Mucosa of descending colon (tissue), 3 donors: ENCODE results near the gene EXT2. TPM values are rescaled to one million over a fixed set of nuclear protein-coding genes. Genes with fewer than 3 reads are reported as not detected.

ENCODE experiments used
- ATAC-seq: fragments of 200-7000 bp; cut with Tn5 transposase; one replicate; pipeline ENCODE4 v1.9.1; 2020; ENCODE audit warnings: mild to moderate bottlenecking, moderate library complexity
- DNase-seq, 3 donors: peaks; one replicate each; pipeline ENCODE4 v3.0.0-alpha.2; 2020
- H3K36me3 ChIP-seq: fragments of 200-600 bp; one replicate; pipeline ENCODE4 v1.8.0; 2021; ENCODE audit warnings: low read depth, mild to moderate bottlenecking
- H3K4me1 ChIP-seq: fragments of 200-600 bp; one replicate; pipeline ENCODE4 v1.8.0; 2021; ENCODE audit warnings: low read depth, mild to moderate bottlenecking
- H3K4me3 ChIP-seq: fragments of 200-600 bp; one replicate; pipeline ENCODE4 v1.8.0; 2021; ENCODE audit warnings: mild to moderate bottlenecking
- H3K9me3 ChIP-seq: fragments of 200-600 bp; one replicate; pipeline ENCODE4 v1.8.0; 2021; ENCODE audit warnings: mild to moderate bottlenecking
- CTCF ChIP-seq: fragments of 200-600 bp; IDR thresholded peaks from one replicate; pipeline ENCODE4 v1.8.0; 2022; ENCODE audit warnings: antibody characterized with exemption, mild to moderate bottlenecking
- intact Hi-C, 2 donors: fragments of 100-400 bp; cut with DNase I in 1 of 2; cut with micrococcal nuclease in 1 of 2; formaldehyde crosslinking; loops; one replicate each; pipeline versions ENCODE4 v1.11.0 to v1.11.1; 2022; cut with DNase I, micrococcal nuclease
- total RNA-seq, 3 donors: library from RNA; stranded (reverse); fragmentation: NEBNext Ultra II Directional in 2 of 3; extraction: Animal tissue kit (Norgen Biotek cat#: 25700) in 2 of 3; gene quantifications; one replicate each; pipeline versions ENCODE4 v1.2.1 to v1.2.4, GENCODE V29; 2021 to 2023
- donor health status: DM: no; HTN: no; CAD: no; lungs with moderate emphysema.
- donor health status: DM: no; HTN: no; CAD: no.
- donor health status: DM: no; HTN: yes; CAD: no.

The EXT2 gene
- total RNA-seq, 3 donors from 2014 or later, result 53.3 to 59.7 (median 57.2) TPM

DNA sequence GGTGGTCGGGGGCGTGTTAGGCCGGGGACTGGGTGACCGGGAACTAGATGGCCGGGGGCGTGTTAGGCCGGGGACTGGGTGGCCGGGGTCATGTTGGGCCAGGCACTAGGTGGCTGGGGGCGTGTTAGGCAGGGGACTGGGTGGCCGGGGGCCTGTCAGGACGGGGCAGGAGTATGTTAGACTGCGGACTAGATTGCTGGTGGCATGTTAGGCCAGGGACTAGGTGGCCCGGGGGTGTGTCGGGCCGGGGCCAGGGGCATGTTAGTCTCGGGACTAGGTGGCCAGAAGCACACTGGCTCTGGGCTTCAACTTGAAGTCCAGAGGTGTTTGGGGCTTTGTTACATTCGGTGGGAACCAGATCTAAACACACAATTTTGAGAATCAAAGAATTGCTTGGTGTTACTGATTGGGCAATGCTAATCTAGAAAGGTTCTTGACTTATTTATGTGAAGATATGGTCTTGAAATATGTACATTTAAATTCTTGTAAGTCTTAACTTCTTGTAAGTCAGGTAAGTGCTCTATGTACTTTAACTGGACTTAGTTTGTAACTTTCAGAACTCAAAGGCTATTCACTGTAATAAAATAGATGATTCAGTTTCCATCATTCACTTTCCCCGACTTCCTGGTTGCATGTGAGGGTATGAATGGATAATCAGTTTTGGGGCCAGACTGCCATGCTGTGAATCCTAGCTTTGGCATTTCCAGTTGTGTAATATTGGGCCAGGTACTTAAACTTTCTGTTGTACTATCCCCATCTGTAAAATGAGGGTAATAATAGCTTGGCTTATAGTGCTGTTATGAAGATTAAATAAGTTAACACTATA, 1.1 kb downstream of the EXT2 start:
- Histone ChIP-seq H3K4me1 (peaks cover 10% of the 10 kb centered on the region), H3K4me3 (peak overlapping the region; percentile 84), H3K36me3 (no peaks in the 10 kb centered on the region), H3K9me3 (no peaks in the 10 kb centered on the region)
- DNase-seq, result peak in 2 of 3 donors; percentile 44 to 66
- no peak for TF ChIP-seq CTCF
- intact Hi-C loops, result no loop called here
- peak; percentile 52 for ATAC-seq

DNA sequence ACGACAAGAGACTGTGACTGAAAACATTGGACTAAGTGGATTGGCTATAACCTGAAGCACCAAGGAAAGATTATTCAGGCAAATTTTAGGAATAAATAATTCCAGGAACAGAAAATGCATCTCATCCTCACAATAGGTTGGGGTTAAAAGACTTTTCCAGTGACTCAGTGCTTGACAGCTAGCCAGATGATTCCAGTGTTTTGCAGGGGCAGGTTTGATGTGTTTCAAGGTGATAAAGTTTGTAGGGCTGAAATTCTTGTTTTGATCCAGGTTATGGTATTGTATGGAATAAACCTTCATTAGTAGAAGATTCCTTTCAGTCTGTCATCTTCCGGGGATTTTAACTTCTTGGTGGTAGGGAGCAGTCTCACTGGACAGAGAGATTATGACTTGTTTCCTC, 2.3 kb downstream of the EXT2 start:
- intact Hi-C loops, result no loop called here
- DNase-seq, result no peak
- Histone ChIP-seq H3K4me3 (no peak overlapping the region), H3K36me3 (no peaks in the 10 kb centered on the region), H3K9me3 (no peaks in the 10 kb centered on the region), H3K4me1 (peaks cover 10% of the 10 kb centered on the region)
- TF ChIP-seq CTCF, result no peak
- no peak for ATAC-seq

DNA sequence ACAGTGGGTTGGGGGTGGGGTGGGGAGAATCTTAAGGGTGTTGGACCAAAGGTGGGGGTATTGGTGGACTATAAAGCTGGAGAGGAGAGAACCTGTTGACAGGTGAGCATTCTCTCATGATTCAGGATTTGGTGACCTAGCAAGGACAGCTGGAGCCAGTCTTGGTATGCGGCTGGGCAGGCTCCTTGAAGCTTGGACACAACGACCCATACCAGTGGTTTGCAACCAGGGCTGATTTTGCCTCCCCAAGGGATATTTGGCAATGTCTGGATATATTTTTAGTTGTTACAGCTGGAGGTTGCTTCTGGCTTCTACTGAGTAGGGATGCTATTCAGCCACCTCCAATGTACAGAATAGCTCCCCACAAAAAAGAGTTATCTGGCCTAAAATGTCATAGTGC, 5.6 kb downstream of the EXT2 start:
- H3K4me3 ChIP-seq, result no peak overlapping the region
- H3K4me1 ChIP-seq, result peaks cover 10% of the 10 kb centered on the region
- H3K36me3 ChIP-seq, result no peaks in the 10 kb centered on the region
- TF ChIP-seq CTCF, result no peak
- DNase-seq (no peak), ATAC-seq (no peak)
- H3K9me3 ChIP-seq, result no peaks in the 10 kb centered on the region
- intact Hi-C loops, result no loop called here

GRCh38 chr11:44104481-44105294, 9.2 kb downstream of the EXT2 start:
- Histone ChIP-seq H3K4me3 (no peak overlapping the region), H3K36me3 (peaks cover 4% of the 10 kb centered on the region), H3K4me1 (no peaks in the 10 kb centered on the region), H3K9me3 (no peaks in the 10 kb centered on the region)
- intact Hi-C loops, result no loop called here
- ATAC-seq (no peak), DNase-seq (no peak)
- TF ChIP-seq CTCF, result no peak

DNA sequence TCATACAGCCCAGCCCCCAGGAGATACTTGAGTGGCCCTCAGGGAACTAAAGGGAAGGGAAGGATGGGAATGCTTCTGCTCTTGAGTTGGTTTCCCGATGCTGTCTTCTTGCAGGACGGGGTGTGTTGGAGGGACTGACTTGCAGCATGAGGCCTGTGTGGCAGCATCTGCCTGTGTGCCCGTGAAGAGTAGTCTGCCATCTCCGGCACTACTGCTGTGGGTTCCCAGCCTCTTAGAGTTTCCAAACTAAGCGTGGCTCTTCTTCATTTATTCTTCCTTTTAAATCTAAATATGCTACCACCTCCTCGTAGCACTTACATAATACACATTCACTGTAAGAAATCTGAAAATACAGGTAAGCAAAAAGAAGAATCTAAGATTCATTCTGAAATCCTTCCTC, 12.8 kb downstream of the EXT2 start:
- intact Hi-C loops, result no loop called here
- Histone ChIP-seq H3K4me3 (no peak overlapping the region), H3K36me3 (peaks cover 4% of the 10 kb centered on the region), H3K9me3 (no peaks in the 10 kb centered on the region), H3K4me1 (no peaks in the 10 kb centered on the region)
- ATAC-seq (no peak), DNase-seq (no peak)
- no peak for TF ChIP-seq CTCF
